K562 (cell line): ENCODE results near the gene BCAS3. TPM values are rescaled to one million over a fixed set of nuclear protein-coding genes. Genes with fewer than 3 reads are reported as not detected.

Source experiments
- ATAC-seq: fragments of 200-7000 bp; cut with Tn5 transposase; 3 replicates; pipeline ENCODE4 v1.9.1; 2020; ENCODE audit warnings: moderate library complexity
- BruUV-seq: library from RNA; stranded (reverse); fragments of 400-500 nt; replicated peaks from 2 replicates; lab custom pipeline; 2021; lab: Mats Ljungman, UMichigan
- CTCF ChIA-PET: fragments of 300-600 bp; formaldehyde crosslinking; extraction: SDS; loops from one replicate; lab custom pipeline; 2021; ENCODE audit warnings: low intra/inter-chr PET ratio; lab: Yijun Ruan, JAX
- POLR2A ChIA-PET: fragments of 300-600, 350-650 bp; sonication (Branson Sonifier 250); formaldehyde crosslinking; extraction: SDS; loops from one replicate; lab custom pipeline; 2021; ENCODE audit warnings: antibody characterized with exemption, inconsistent platforms; lab: Yijun Ruan, JAX
- DNase-seq, 4 experiments: peaks; one replicate each; pipeline versions ENCODE4 v3.0.0 to v3.0.0-alpha.2; 2011 to 2018; ENCODE audit warnings: low spot score in 3 of 4, mixed read lengths in 3 of 4; ENCODE audit errors: extremely low read depth in 1 of 4
- FAIRE-seq: peaks from 2 replicates; lab custom pipeline; 2011; peaks lifted over from hg19 to GRCh38; lab: Jason Lieb, UNC
- H2AFZ ChIP-seq: 2 replicates; pipeline ENCODE4 v1.6.0; 2011; ENCODE audit warnings: low read depth, low read length, control low read depth, inconsistent platforms
- H3K27ac ChIP-seq: fragments of 200-600 bp; 3 replicates; pipeline ENCODE4 v1.8.0; 2011; ENCODE audit warnings: low read depth, mild to moderate bottlenecking, control low read depth, inconsistent platforms, low read length, moderate library complexity, mixed read lengths; ENCODE audit errors: extremely low read depth
- H3K27me3 ChIP-seq, 2 experiments: fragments of 300-600 bp in 1 of 2; 2 replicates in 1 of 2; 3 replicates in 1 of 2; pipeline versions ENCODE4 v1.6.0 to v1.8.0; 2011; ENCODE audit warnings: inconsistent platforms in 2 of 2, low read length in 2 of 2, mild to moderate bottlenecking in 1 of 2, mixed read lengths in 1 of 2, moderate library complexity in 1 of 2; ENCODE audit not compliant: control insufficient read depth in 2 of 2, insufficient read depth in 2 of 2
- H3K36me3 ChIP-seq: fragments of 300-600 bp; 3 replicates; pipeline ENCODE4 v1.8.0; 2011; ENCODE audit warnings: mild to moderate bottlenecking, low read length, inconsistent platforms; ENCODE audit not compliant: control insufficient read depth, insufficient read depth
- H3K4me1 ChIP-seq, 2 experiments: fragments of 200-600 bp in 1 of 2; replicated peaks in 1 of 2; 2 replicates in 1 of 2; 3 replicates in 1 of 2; pipeline versions ENCODE4 v1.5.1 to v1.8.0; 2011; ENCODE audit warnings: inconsistent platforms in 2 of 2, low read length in 2 of 2, mild to moderate bottlenecking in 1 of 2, mixed read lengths in 1 of 2, moderate library complexity in 1 of 2; ENCODE audit not compliant: control insufficient read depth in 2 of 2, insufficient read depth in 2 of 2
- H3K4me2 ChIP-seq: 2 replicates; pipeline ENCODE4 v1.6.1; 2011; ENCODE audit warnings: low read length, control low read depth, inconsistent platforms, mixed read lengths; ENCODE audit not compliant: insufficient read depth
- H3K4me3 ChIP-seq: fragments of 200-600 bp; sonication (generic), shearing (Covaris generic); 2 replicates; pipeline ENCODE4 v1.5.1; 2016; ENCODE audit warnings: control low read depth, inconsistent platforms
- H3K79me2 ChIP-seq: fragments of 200-600 bp; 3 replicates; pipeline ENCODE4 v1.8.0; 2011; ENCODE audit warnings: low read length, inconsistent platforms; ENCODE audit not compliant: control insufficient read depth, insufficient read depth
- H3K9ac ChIP-seq, 2 experiments: 2 replicates each; pipeline versions ENCODE4 v1.6.0 to v1.6.1; 2011; ENCODE audit warnings: low read depth in 2 of 2, low read length in 2 of 2, control low read depth in 1 of 2, inconsistent platforms in 1 of 2, mild to moderate bottlenecking in 1 of 2, mixed read lengths in 1 of 2; ENCODE audit not compliant: insufficient read depth in 1 of 2
- H3K9me1 ChIP-seq: one replicate; pipeline ENCODE4 v1.6.0; 2011; ENCODE audit warnings: inconsistent platforms, mild to moderate bottlenecking, low read length, moderate library complexity; ENCODE audit not compliant: control insufficient read depth, insufficient read depth
- H3K9me3 ChIP-seq: replicated peaks from 2 replicates; pipeline ENCODE4 v1.5.1; 2011; ENCODE audit warnings: low read depth, low read length, inconsistent platforms; ENCODE audit not compliant: control insufficient read depth, insufficient read depth
- H4K20me1 ChIP-seq: replicated peaks from 2 replicates; pipeline ENCODE4 v1.6.1; 2011; ENCODE audit warnings: low read length, inconsistent platforms, mixed read lengths; ENCODE audit not compliant: control insufficient read depth, insufficient read depth
- C11orf30 ChIP-seq: fragments of 450-650 bp; IDR thresholded peaks from 2 replicates; pipeline ENCODE4 v1.6.1; 2016; ENCODE audit warnings: low read depth, mild to moderate bottlenecking
- CBFA2T2 ChIP-seq: fragments of 450-650 bp; conservative IDR thresholded peaks from 2 replicates; pipeline ENCODE4 v1.6.1; 2017; ENCODE audit warnings: mild to moderate bottlenecking
- CHD2 ChIP-seq: IDR thresholded peaks from 2 replicates; pipeline ENCODE4 v1.6.1; 2011; ENCODE audit warnings: low read depth, low read length
- CREM ChIP-seq: IDR thresholded peaks from 2 replicates; pipeline ENCODE4 v1.6.1; 2014; ENCODE audit warnings: antibody characterized with exemption, low read depth
- FUS ChIP-seq: fragments of 200-400 bp; formaldehyde crosslinking; optimal IDR thresholded peaks from 2 replicates; pipeline ENCODE3; 2017; ENCODE audit warnings: low read depth, low read length
- MAFG ChIP-seq: fragments of 450-650 bp; conservative IDR thresholded peaks from 2 replicates; pipeline ENCODE4 v1.6.1; 2016; ENCODE audit warnings: missing genetic modification characterization, missing compliant biosample characterization
- PBX2 ChIP-seq, 2 experiments: IDR thresholded peaks in 1 of 2; conservative IDR thresholded peaks in 1 of 2; 2 replicates each; pipeline ENCODE4 v1.6.1; 2016; ENCODE audit warnings: low read depth in 2 of 2, mild to moderate bottlenecking in 1 of 2, missing compliant biosample characterization in 1 of 2, missing genetic modification characterization in 1 of 2, moderate library complexity in 1 of 2
- TFAM ChIP-seq: fragments of 250-450 bp; sonication (Bioruptor Pico); conservative IDR thresholded peaks from 2 replicates; pipeline ENCODE4 v1.5.0; 2021; ENCODE audit warnings: mild to moderate bottlenecking, moderate library complexity
- ZBTB26 ChIP-seq: fragments of 450-650 bp; formaldehyde crosslinking; IDR thresholded peaks from 2 replicates; pipeline ENCODE4 v1.4.0; 2022; ENCODE audit warnings: missing genetic modification characterization
- ZNF224 ChIP-seq: sonication (generic); formaldehyde crosslinking; IDR thresholded peaks from 2 replicates; pipeline ENCODE4 v1.8.0; 2022; ENCODE audit warnings: mild to moderate bottlenecking, missing genetic modification reagents
- ZNF316 ChIP-seq: fragments of 450-650 bp; IDR thresholded peaks from 2 replicates; pipeline ENCODE4 v1.6.1; 2016
- WGBS: fragments of 100-300 bp; shearing (Covaris generic); methylation state at CpG from one replicate; pipeline ENCODE4 v1.1.6; 2016; ENCODE audit warnings: low coverage, mixed read lengths; ENCODE audit not compliant: insufficient coverage; ENCODE audit errors: missing lambda C conversion rate; 5-methylcytosine and 5-hydroxymethylcytosine counted together
- in situ Hi-C: fragments of 300-500 bp; cut with MboI; formaldehyde crosslinking; loops from 4 replicates; pipeline ENCODE4 v1.15.0; 2018; ENCODE audit warnings: inconsistent platforms, mixed read lengths
- intact Hi-C: fragments of 100-400 bp; cut with micrococcal nuclease; formaldehyde crosslinking; loops from 2 replicates; pipeline ENCODE4 v1.14.2; 2022
- polyA plus RNA-seq, 8 experiments: library from polyadenylated mRNA; depleted of rRNA in 4 of 8; stranded (reverse) in 5 of 8; unstranded in 3 of 8; fragments of >200 nt; fragmentation: Nextera tagmentation in 2 of 8; fragmentation: Illumina TruSeq in 1 of 8; extraction: Ambion mirVana in 2 of 8; extraction: Trizol in 1 of 8; gene quantifications; 2 replicates each; pipeline versions ENCODE4 v1.2.1 to v1.2.3, GENCODE V29; 2011 to 2014; ENCODE audit warnings: inconsistent platforms in 1 of 8, missing spikeins in 1 of 8
- total RNA-seq, 7 experiments: library from RNA; depleted of rRNA in 6 of 7; stranded (reverse); fragments of >200 nt in 6 of 7; fragmentation: Illumina TruSeq in 2 of 7; extraction: Trizol in 2 of 7; gene quantifications; 2 replicates each; pipeline versions ENCODE4 v1.2.1 to v1.2.3, GENCODE V29; 2011 to 2021; ENCODE audit warnings: low replicate concordance in 1 of 7

The BCAS3 gene
- total and polyA plus RNA-seq, 9 of the 15 experiments (the other 6 are each of a cell fraction or from before 2014, with no cell fraction given): 1.9 to 5.5 (median 3.5) TPM

- no peak for FAIRE-seq
- H3K9ac ChIP-seq: no peak overlapping the region
- POLR2A ChIA-PET: no interaction called here
- H3K27me3 ChIP-seq: no peaks in the 10 kb centered on the region
- CTCF ChIA-PET: no interaction called here
- H3K79me2 ChIP-seq: peaks cover 16% of the 10 kb centered on the region
- no peaks in the 10 kb centered on the region for H3K9me1 ChIP-seq
- in situ Hi-C loops: no loop called here
- H3K27ac ChIP-seq: no peak overlapping the region
- BruUV-seq: no TSS peak
- no peaks in the 10 kb centered on the region for H3K4me1 ChIP-seq
- 100% methylated on average over 1 of the region's 1 CpG for WGBS
- TF ChIP-seq C11orf30 (peak; percentile 77), MAFG (tag) (peak; percentile 44), CREM (no peak), FUS (no peak), CHD2 (no peak), ZNF316 (peak; percentile 92)
- intact Hi-C loops: no loop called here
- H3K9me3 ChIP-seq: no peaks in the 10 kb centered on the region
- DNase-seq: no peak
- no peak for ATAC-seq
- no peak overlapping the region for H2AFZ ChIP-seq
- peaks cover 39% of the 10 kb centered on the region; the same call in 2 of the 3 replicates for H3K36me3 ChIP-seq
- H3K4me3 ChIP-seq: no peak overlapping the region
- H3K4me2 ChIP-seq: no peak overlapping the region
- H4K20me1 ChIP-seq: no peaks in the 10 kb centered on the region
Observed at GRCh38 chr17:60653569-60653968, 24.1 kb upstream of the BCAS3 start.

- peak; percentile 79 for FAIRE-seq
- in situ Hi-C loops (no loop called here), intact Hi-C loops (no loop called here)
- Histone ChIP-seq H3K9me1 (no peaks in the 10 kb centered on the region), H3K4me3 (no peak overlapping the region), H4K20me1 (no peaks in the 10 kb centered on the region), H3K4me1 (no peaks in the 10 kb centered on the region), H3K9ac (no peak overlapping the region), H2AFZ (no peak overlapping the region), H3K9me3 (no peaks in the 10 kb centered on the region), H3K27me3 (no peaks in the 10 kb centered on the region), H3K27ac (no peak overlapping the region), H3K36me3 (peaks cover 28% of the 10 kb centered on the region; the same call in 2 of the 3 replicates), H3K79me2 (peaks cover 16% of the 10 kb centered on the region), H3K4me2 (no peak overlapping the region)
- no TSS peak for BruUV-seq
- POLR2A ChIA-PET: no interaction called here
- WGBS: 30% methylated on average over 4 of the region's 5 CpGs
- peak; percentile 76 for ATAC-seq
- CTCF ChIA-PET: no interaction called here
- DNase-seq: peak; percentile 22 to 51 (median 25)
- no peak for TF ChIP-seq PBX2 (CRISPR knock-in tag; IDR thresholded peaks at IDR 0.05; ENCODE audit: low read depth)
- 0 out of 2 replicates have a peak, but pooled peaks have one; percentile 25 for TF ChIP-seq PBX2 (tag; conservative IDR thresholded peaks at IDR 0.05; ENCODE audit: low read depth)
- no peak for TF ChIP-seq ZBTB26 (CRISPR knock-in tag)
- no peak for TF ChIP-seq ZNF224 (CRISPR knock-in tag)
- TF ChIP-seq TFAM (CRISPR knock-in tag): no peak
- peak; percentile 54; the same call in 1 of the 2 replicates for TF ChIP-seq CBFA2T2
Observed at GRCh38 chr17:60656499-60656898, 21.2 kb upstream of the BCAS3 start.
